Testis (tissue), 2 donors: Measurements from ENCODE around the gene LSM3.

Source experiments
- POLR2A ChIP-seq: fragments of 450-650 bp; IDR thresholded peaks from one replicate; pipeline ENCODE4 v1.6.1; 2017; ENCODE audit warnings: antibody characterized with exemption, mild to moderate bottlenecking, moderate library complexity
- TF ChIP-seq, protein P1 (sequence below), 3 experiments: fragments of 450-650 bp in 2 of 3; fragments of 200-600 bp in 1 of 3; sonication (generic) in 1 of 3; IDR thresholded peaks; one replicate each; pipeline ENCODE4 v1.5.1; 2016 to 2019; ENCODE audit warnings: antibody characterized with exemption in 3 of 3, mild to moderate bottlenecking in 2 of 3, moderate library complexity in 1 of 3

DNA sequence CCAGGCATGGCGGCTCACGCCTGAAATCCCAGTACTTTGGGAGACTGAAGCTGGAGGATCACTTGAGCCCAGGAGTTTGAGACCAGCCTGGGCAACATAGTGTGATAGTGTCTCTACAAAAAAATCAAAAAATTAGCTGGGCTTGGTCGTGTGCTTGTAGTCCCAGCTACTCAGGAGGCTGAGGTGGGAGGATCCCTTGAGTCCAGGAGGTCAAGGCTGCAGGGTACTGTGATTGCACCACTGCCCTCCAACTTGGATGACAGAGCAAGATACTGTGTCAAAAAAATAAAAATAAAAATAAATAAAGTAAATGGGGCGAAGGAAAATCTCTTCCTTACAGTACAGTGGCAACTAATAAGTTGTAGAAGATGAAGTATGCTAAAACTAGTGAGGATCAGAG, 29.6 kb downstream of the LSM3 start:
- TF ChIP-seq, protein P1, sequence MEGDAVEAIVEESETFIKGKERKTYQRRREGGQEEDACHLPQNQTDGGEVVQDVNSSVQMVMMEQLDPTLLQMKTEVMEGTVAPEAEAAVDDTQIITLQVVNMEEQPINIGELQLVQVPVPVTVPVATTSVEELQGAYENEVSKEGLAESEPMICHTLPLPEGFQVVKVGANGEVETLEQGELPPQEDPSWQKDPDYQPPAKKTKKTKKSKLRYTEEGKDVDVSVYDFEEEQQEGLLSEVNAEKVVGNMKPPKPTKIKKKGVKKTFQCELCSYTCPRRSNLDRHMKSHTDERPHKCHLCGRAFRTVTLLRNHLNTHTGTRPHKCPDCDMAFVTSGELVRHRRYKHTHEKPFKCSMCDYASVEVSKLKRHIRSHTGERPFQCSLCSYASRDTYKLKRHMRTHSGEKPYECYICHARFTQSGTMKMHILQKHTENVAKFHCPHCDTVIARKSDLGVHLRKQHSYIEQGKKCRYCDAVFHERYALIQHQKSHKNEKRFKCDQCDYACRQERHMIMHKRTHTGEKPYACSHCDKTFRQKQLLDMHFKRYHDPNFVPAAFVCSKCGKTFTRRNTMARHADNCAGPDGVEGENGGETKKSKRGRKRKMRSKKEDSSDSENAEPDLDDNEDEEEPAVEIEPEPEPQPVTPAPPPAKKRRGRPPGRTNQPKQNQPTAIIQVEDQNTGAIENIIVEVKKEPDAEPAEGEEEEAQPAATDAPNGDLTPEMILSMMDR (IDR thresholded peaks at IDR 0.05), result no peak
- TF ChIP-seq POLR2A, result no peak
